Prostate gland (tissue), 2 donors: ENCODE measurements around the gene ABCG5. TPM values are rescaled to one million over a fixed set of nuclear protein-coding genes. Genes with fewer than 3 reads are reported as not detected.

Experiments used
- DNase-seq: peaks from one replicate; pipeline ENCODE4 v3.0.0-alpha.2; 2019; ENCODE audit warnings: low spot score
- H3K27ac ChIP-seq, 2 donors: fragments of 200-600 bp; sonication (generic); 2 replicates each; pipeline ENCODE4 v1.5.1; 2017 to 2019
- H3K27me3 ChIP-seq: fragments of 200-600 bp; sonication (generic); replicated peaks from 2 replicates; pipeline ENCODE4 v1.5.1; 2019; ENCODE audit not compliant: insufficient read depth
- H3K36me3 ChIP-seq, 2 donors: fragments of 200-600 bp; sonication (generic); 1 replicate in 1 of 2; 2 replicates in 1 of 2; pipeline versions ENCODE4 v1.5.1 to v1.8.1; 2017 to 2019
- H3K4me1 ChIP-seq: fragments of 200-600 bp; sonication (generic); replicated peaks from 2 replicates; pipeline ENCODE4 v1.5.1; 2019
- H3K4me3 ChIP-seq, 2 donors: fragments of 200-600 bp; sonication (generic); 2 replicates each; pipeline ENCODE4 v1.5.1; 2017 to 2019
- H3K9me3 ChIP-seq: fragments of 200-600 bp; sonication (generic); 2 replicates; pipeline ENCODE4 v1.5.1; 2017
- POLR2A ChIP-seq: fragments of 450-650 bp; IDR thresholded peaks from one replicate; pipeline ENCODE4 v1.6.1; 2016; ENCODE audit warnings: antibody characterized with exemption, mild to moderate bottlenecking
- POLR2AphosphoS5 ChIP-seq: sonication (generic); formaldehyde crosslinking; IDR thresholded peaks from one replicate; pipeline ENCODE4 v1.6.1; 2017; ENCODE audit warnings: antibody characterized with exemption
- WGBS: methylation state at CpG from one replicate; pipeline ENCODE4 v1.1.5; 2018; 5-methylcytosine and 5-hydroxymethylcytosine counted together
- intact Hi-C: fragments of 100-400 bp; cut with DNase I; formaldehyde crosslinking; loops from one replicate; pipeline ENCODE4 v1.14.2; 2022
- total RNA-seq, 2 donors: library from RNA; depleted of rRNA; stranded (reverse); fragments of >200 nt; gene quantifications; one replicate each; pipeline ENCODE4 v1.1.0, GENCODE V29; 2016
- TF ChIP-seq, protein P1 (sequence below), 4 experiments: fragments of 200-600 bp in 2 of 4; fragments of 450-650 bp in 2 of 4; sonication (generic) in 2 of 4; IDR thresholded peaks; 1 replicate in 3 of 4; 2 replicates in 1 of 4; pipeline ENCODE4 v1.5.1; 2016 to 2019; ENCODE audit warnings: antibody characterized with exemption in 4 of 4, mild to moderate bottlenecking in 2 of 4, moderate library complexity in 2 of 4

Gene ABCG5
- total RNA-seq, 2 donors from 2014 or later = not detected

DNA sequence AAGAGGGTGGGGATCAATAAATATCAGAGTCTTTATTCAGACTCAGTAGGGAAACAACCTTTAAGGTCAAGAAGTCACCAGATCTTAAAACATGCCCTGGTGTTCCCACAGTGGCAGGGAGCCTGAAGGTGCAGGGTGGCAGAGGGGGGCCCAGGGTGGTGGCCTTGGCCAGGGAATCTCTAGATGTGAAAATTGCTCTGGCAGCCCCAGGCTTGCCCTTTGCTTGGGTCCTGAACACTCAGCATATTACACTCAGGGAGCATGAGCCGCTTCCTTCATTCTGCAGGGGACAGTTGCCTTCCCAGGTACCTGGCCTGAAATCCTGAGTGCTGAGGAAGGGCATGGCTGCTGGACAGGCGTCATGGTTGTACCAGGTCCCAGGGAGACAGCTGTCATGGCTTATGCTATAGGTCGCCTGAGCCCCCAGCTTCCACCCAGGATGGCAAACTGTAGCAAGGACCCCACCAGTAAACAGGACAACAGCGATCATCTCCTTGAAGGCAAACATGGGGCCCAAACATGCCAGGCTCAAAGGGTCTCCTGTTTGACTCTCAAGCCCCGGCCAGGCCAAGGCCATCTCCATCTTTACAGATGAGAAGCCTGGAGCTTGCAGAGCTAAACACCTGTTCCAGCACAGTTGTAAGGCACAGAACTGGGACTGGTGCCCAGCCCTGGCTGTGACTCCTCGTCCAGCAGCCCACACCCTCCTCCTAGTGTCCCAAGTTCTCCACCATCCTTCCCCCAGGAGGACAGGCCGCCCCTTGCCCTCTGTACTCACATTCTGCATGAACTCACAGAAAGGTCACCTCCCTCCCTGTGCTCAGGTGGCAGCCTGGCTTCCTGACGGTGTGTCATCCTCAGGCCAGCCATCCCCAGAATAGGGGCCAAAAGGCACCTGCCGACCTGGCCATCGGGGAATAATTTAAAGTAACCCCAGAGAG is 14.8 kb upstream of the ABCG5 start:
- DNase-seq = no peak
- Histone ChIP-seq H3K9me3 (no peaks in the 10 kb centered on the region), H3K36me3 (no peaks in the 10 kb centered on the region), H3K27ac (no peak overlapping the region), H3K27me3 (peaks cover 5% of the 10 kb centered on the region), H3K4me1 (no peaks in the 10 kb centered on the region), H3K4me3 (no peak overlapping the region)
- intact Hi-C loops = no loop called here
- no peak for TF ChIP-seq POLR2A
- TF ChIP-seq POLR2AphosphoS5 = no peak
- TF ChIP-seq, protein P1, sequence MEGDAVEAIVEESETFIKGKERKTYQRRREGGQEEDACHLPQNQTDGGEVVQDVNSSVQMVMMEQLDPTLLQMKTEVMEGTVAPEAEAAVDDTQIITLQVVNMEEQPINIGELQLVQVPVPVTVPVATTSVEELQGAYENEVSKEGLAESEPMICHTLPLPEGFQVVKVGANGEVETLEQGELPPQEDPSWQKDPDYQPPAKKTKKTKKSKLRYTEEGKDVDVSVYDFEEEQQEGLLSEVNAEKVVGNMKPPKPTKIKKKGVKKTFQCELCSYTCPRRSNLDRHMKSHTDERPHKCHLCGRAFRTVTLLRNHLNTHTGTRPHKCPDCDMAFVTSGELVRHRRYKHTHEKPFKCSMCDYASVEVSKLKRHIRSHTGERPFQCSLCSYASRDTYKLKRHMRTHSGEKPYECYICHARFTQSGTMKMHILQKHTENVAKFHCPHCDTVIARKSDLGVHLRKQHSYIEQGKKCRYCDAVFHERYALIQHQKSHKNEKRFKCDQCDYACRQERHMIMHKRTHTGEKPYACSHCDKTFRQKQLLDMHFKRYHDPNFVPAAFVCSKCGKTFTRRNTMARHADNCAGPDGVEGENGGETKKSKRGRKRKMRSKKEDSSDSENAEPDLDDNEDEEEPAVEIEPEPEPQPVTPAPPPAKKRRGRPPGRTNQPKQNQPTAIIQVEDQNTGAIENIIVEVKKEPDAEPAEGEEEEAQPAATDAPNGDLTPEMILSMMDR (IDR thresholded peaks at IDR 0.05) = no peak
- WGBS = 87% methylated on average over 10 of the region's 10 CpGs

DNA sequence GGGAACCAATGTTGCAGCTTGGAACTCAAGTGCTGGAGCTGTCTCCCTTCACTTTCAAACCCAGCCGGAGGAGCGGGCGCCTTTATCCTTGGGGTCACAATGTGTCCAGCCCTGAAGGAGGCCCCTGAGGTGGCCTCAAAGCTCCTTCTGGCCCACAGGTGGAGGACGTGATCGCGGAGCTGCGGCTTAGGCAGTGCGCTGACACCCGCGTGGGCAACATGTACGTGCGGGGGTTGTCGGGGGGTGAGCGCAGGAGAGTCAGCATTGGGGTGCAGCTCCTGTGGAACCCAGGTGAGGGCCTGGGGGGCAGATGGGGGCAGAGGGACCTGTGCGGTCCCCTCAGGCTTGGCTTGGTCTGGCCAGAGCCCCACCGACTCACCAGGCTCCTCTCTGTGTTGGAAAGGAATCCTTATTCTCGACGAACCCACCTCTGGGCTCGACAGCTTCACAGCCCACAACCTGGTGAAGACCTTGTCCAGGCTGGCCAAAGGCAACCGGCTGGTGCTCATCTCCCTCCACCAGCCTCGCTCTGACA is 13.6 kb upstream of the ABCG5 start:
- Histone ChIP-seq H3K27me3 (peaks cover 5% of the 10 kb centered on the region), H3K36me3 (no peaks in the 10 kb centered on the region), H3K4me1 (no peaks in the 10 kb centered on the region), H3K27ac (no peak overlapping the region), H3K9me3 (no peaks in the 10 kb centered on the region), H3K4me3 (no peak overlapping the region)
- 95% methylated on average over 19 of the region's 21 CpGs for WGBS
- intact Hi-C loops = no loop called here
- TF ChIP-seq, protein P1 (IDR thresholded peaks at IDR 0.05) = no peak
- TF ChIP-seq POLR2A (no peak), POLR2AphosphoS5 (no peak)
- no peak for DNase-seq

DNA sequence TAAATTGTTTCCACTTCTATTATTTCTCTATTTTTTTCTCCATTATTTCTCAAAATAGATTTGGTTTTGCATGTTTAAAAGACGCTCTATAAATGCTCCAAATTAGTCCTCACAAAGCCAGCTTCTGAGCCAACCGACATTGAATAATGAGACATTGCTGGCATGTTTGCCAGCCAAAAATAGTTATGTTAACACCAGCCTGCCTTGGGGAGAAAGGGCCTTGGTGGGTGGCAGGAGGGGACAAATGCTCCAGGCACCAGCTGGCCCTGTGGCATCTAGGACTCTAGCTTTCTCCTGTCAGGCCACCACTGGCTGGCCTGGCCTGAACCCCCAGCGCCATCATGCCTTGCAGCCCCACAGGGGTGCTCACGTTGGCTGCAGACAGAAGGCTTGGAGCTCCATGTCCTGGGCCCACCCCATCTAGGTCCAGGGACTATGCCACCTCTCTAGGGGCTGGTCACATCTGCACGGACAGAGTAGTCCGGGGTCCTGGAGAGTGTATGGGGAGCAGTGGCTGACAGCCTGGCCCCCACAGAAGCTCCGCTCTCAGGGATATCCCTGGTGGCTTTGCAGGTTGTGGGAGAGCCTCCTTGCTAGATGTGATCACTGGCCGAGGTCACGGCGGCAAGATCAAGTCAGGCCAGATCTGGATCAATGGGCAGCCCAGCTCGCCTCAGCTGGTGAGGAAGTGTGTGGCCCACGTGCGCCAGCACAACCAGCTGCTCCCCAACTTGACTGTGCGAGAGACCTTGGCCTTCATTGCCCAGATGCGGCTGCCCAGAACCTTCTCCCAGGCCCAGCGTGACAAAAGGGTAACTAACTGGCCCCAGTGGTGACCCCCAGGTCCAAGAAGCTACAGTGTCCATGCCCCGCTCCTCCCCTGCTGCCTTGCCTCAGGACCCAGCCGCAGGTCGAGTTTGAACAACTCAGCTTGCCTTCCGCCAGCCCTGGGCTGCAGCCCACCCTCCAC is 12.7 kb upstream of the ABCG5 start:
- H3K27me3 ChIP-seq = peaks cover 5% of the 10 kb centered on the region
- no peaks in the 10 kb centered on the region for H3K9me3 ChIP-seq
- no peak for DNase-seq
- no peak overlapping the region for H3K4me3 ChIP-seq
- H3K4me1 ChIP-seq = no peaks in the 10 kb centered on the region
- intact Hi-C loops = no loop called here
- no peak overlapping the region for H3K27ac ChIP-seq
- WGBS = 87% methylated on average over 14 of the region's 20 CpGs
- TF ChIP-seq POLR2AphosphoS5 = no peak
- H3K36me3 ChIP-seq = no peaks in the 10 kb centered on the region

DNA sequence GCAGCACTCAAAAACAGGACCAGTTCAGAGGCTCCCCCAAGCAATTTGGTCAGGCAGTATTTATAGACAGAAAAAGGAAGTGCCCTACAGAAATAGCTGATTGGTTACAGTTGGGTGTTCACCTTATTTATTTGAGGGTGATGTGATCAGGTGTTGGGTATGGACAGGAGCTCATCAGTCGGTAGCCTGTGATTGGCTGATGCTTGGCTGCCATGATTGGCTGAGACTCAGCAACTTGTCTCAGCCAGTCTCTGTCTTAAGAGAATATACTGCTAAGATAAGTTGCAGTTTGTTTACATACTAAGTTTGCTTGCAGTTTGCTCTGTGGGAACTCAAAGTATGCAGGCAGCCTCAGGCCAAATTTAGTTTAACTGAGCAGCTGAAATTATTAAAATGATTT is 9.6 kb upstream of the ABCG5 start:
- TF ChIP-seq POLR2A = no peak
- TF ChIP-seq POLR2AphosphoS5 = no peak
- TF ChIP-seq, protein P1 (IDR thresholded peaks at IDR 0.05) = no peak
- Histone ChIP-seq H3K27ac (no peak overlapping the region), H3K4me1 (no peaks in the 10 kb centered on the region), H3K36me3 (no peaks in the 10 kb centered on the region), H3K27me3 (no peaks in the 10 kb centered on the region), H3K4me3 (no peak overlapping the region), H3K9me3 (no peaks in the 10 kb centered on the region)
- no peak for DNase-seq
- intact Hi-C loops = no loop called here
- WGBS = 45% methylated on average over 1 of the region's 1 CpG
